Adrenal gland (tissue), 12 donors: Measurements from ENCODE around the gene LAMTOR5. TPM values are rescaled to one million over a fixed set of nuclear protein-coding genes. Genes with fewer than 3 reads are reported as not detected.
A peak's percentile ranks its signal among the peaks of the same experiment; 100 is the strongest.
"Not testable (repeated sequence)": the region's sequence is repeated elsewhere in the genome, so short reads cannot be mapped to it uniquely, and the experiment has no call there.

ENCODE experiments used
- DNase-seq, 7 donors: peaks; one replicate each; pipeline ENCODE4 v3.0.0-alpha.2; 2019 to 2020
- H3K27ac ChIP-seq, 5 donors: fragments of 200-600 bp; sonication (generic) in 4 of 5; 1 replicate in 3 of 5; 2 replicates in 2 of 5; pipeline versions ENCODE4 v1.5.1 to v1.8.0; 2016 to 2020; ENCODE audit warnings: mild to moderate bottlenecking in 1 of 5
- H3K27me3 ChIP-seq: fragments of 200-600 bp; 2 replicates; pipeline ENCODE4 v1.8.0; 2021
- H3K36me3 ChIP-seq, 2 donors: fragments of 200-600 bp; replicated peaks in 1 of 2; 1 replicate in 1 of 2; 2 replicates in 1 of 2; pipeline versions ENCODE4 v1.5.1 to v1.8.0; 2018 to 2022
- H3K4me1 ChIP-seq, 2 donors: fragments of 200-600 bp; replicated peaks in 1 of 2; 1 replicate in 1 of 2; 2 replicates in 1 of 2; pipeline versions ENCODE4 v1.5.1 to v1.8.0; 2018 to 2021
- H3K4me3 ChIP-seq, 4 donors: fragments of 200-600 bp; sonication (generic) in 3 of 4; one replicate each; pipeline ENCODE4 v1.5.1; 2016 to 2018
- H3K9me3 ChIP-seq, 3 donors: fragments of 200-600 bp; sonication (generic) in 1 of 3; replicated peaks in 1 of 3; 1 replicate in 2 of 3; 2 replicates in 1 of 3; pipeline versions ENCODE4 v1.5.1 to v1.8.0; 2016 to 2021
- CTCF ChIP-seq, 6 experiments: fragments of 450-650 bp in 4 of 6; fragments of 200-600 bp in 2 of 6; sonication (generic) in 1 of 6; IDR thresholded peaks; 1 replicate in 5 of 6; 2 replicates in 1 of 6; pipeline versions ENCODE4 v1.5.1 to v1.8.0; 2016 to 2021; ENCODE audit warnings: antibody characterized with exemption in 6 of 6, mild to moderate bottlenecking in 2 of 6, moderate library complexity in 1 of 6
- POLR2A ChIP-seq, 2 donors: fragments of 450-650 bp; IDR thresholded peaks; one replicate each; pipeline ENCODE4 v1.6.1; 2017; ENCODE audit warnings: antibody characterized with exemption in 2 of 2, mild to moderate bottlenecking in 2 of 2, moderate library complexity in 1 of 2
- WGBS, 4 donors: extraction: QIAGEN DNeasy Blood & Tissue Kit in 2 of 4; methylation state at CpG; one replicate each; pipeline versions ENCODE4 v1.1.5 to v1.1.7; 2013 to 2017; 5-methylcytosine and 5-hydroxymethylcytosine counted together
- intact Hi-C, 2 donors: fragments of 100-400 bp; cut with DNase I; formaldehyde crosslinking; loops; one replicate each; pipeline versions ENCODE4 v1.14.1 to v1.15.0; 2022 to 2023
- polyA plus RNA-seq, 3 donors: library from polyadenylated mRNA; stranded (reverse); fragments of 200-250 nt in 2 of 3; fragments of 350-450 nt in 1 of 3; fragmentation: Illumina TruSeq in 1 of 3; extraction: RNeasy Lipid Tissue Mini Kit (QIAGEN cat#74804) in 1 of 3; gene quantifications; one replicate each; pipeline ENCODE4 v1.2.3, GENCODE V29; 2013 to 2014
- total RNA-seq, 9 donors: library from RNA; depleted of rRNA in 4 of 9; stranded (reverse); fragments of >200 nt in 4 of 9; fragments of 120-200 nt in 1 of 9; fragmentation: NEBNext Ultra II Directional in 1 of 9; extraction: Animal tissue kit (Norgen Biotek cat#: 25700) in 1 of 9; gene quantifications; one replicate each; pipeline versions ENCODE4 v1.1.0 to v1.2.4, GENCODE V29; 2013 to 2023
- donor health status: healthy with polysubstance abuse.
- donor health status: Bipolar disorder and iron deficiency.
- donor health status: DM: yes; HTN: yes; CAD: no.
- donor health status: DM: no; HTN: no; CAD: no.
- donor health status: DM: no; HTN: no; CAD: no.
- donor health status: DM: yes; HTN: yes; CAD: no.

Gene LAMTOR5
- total and polyA plus RNA-seq, 12 donors: 81.3 to 299 (median 141) TPM

GRCh38 chr1:110408488-110408887 is 994 bp upstream of the LAMTOR5 start:
- Histone ChIP-seq H3K4me3 (peak overlapping the region in 1 of 4 donors; percentile 95), H3K36me3 (peaks cover 0 to 23% of the 10 kb centered on the region in 2 donors), H3K27ac (no peak overlapping the region), H3K9me3 (no peaks in the 10 kb centered on the region), H3K27me3 (no peaks in the 10 kb centered on the region), H3K4me1 (peaks cover 0 to 20% of the 10 kb centered on the region in 2 donors)
- intact Hi-C loops: loop anchor here (10.0 kb wide), 1 partner anchor 64 kb away; no protein-coding TSS in a partner anchor
- no peak for DNase-seq
- TF ChIP-seq CTCF (IDR thresholded peaks at IDR 0.05) (no peak), POLR2A (IDR thresholded peaks at IDR 0.05) (no peak)
- WGBS, 4 donors: 87 to 93% (median 89%) methylated on average over 8 of the region's 8 CpGs

DNA sequence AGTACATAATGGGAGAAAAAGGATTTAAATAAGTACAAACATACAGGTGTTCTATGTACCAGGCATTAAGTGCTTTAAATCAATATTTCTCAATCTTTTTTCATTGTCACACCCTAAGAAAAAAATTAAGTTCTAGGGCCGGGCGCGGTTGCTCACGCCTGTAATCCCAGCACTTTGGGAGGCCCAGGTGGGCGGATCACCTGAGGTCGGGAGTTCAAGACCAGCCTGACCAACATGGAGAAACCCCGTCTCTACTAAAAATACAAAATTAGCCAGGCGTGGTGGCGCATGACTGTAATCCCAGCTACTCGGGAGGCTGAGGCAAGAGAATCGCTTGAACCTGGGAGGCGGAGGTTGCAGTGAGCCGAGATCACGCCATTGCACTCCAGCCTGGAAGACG is 1.1 kb downstream of the LAMTOR5 start:
- Histone ChIP-seq H3K4me1 (peaks cover 0 to 20% of the 10 kb centered on the region in 2 donors), H3K27ac (peak overlapping the region in 3 of 5 donors; percentile 87 to 98 (median 95)), H3K36me3 (peaks cover 0 to 44% of the 10 kb centered on the region in 2 donors), H3K4me3 (peak overlapping the region in 2 of 4 donors; percentile 63 to 95)
- 80 to 84% (median 83%) methylated on average over 15 of the region's 15 CpGs for WGBS, 4 donors
- not testable (repeated sequence) for H3K27me3 ChIP-seq, DNase-seq, H3K9me3 ChIP-seq
- intact Hi-C loops: loop anchor here (10.0 kb wide), 1 partner anchor 62 kb away; no protein-coding TSS in a partner anchor

DNA sequence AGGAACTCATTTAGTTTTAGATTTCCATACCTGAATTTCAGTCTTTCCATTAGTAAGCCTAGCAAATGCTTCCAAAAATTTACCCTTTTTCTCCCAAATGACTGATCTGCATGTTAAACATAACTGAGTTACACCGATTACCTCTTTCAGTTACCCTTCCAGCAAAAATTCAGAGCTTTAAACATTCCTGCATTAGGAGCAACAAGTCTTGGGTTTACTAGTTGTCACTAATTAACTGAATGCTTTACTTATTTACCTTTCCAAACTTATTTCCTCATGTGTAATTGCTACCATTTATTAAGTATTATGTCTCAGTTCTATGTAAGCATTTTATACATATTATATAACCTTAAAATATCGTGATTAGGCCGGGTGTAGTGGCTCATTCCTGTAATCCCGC is 3.1 kb downstream of the LAMTOR5 start:
- no peaks in the 10 kb centered on the region for H3K27me3 ChIP-seq
- WGBS, 4 donors: 86 to 95% (median 93%) methylated on average over 4 of the region's 4 CpGs
- no peak overlapping the region for H3K4me3 ChIP-seq
- intact Hi-C loops: loop anchor here (10.0 kb wide), 1 partner anchor 60 kb away; no protein-coding TSS in a partner anchor
- no peak for DNase-seq
- H3K27ac ChIP-seq: no peak overlapping the region
- peaks cover 0 to 20% of the 10 kb centered on the region in 2 donors for H3K4me1 ChIP-seq
- no peaks in the 10 kb centered on the region for H3K9me3 ChIP-seq
- peaks cover 0 to 63% of the 10 kb centered on the region in 2 donors for H3K36me3 ChIP-seq
- no peak for TF ChIP-seq POLR2A (IDR thresholded peaks at IDR 0.05)
- TF ChIP-seq CTCF (IDR thresholded peaks at IDR 0.05): no peak

DNA sequence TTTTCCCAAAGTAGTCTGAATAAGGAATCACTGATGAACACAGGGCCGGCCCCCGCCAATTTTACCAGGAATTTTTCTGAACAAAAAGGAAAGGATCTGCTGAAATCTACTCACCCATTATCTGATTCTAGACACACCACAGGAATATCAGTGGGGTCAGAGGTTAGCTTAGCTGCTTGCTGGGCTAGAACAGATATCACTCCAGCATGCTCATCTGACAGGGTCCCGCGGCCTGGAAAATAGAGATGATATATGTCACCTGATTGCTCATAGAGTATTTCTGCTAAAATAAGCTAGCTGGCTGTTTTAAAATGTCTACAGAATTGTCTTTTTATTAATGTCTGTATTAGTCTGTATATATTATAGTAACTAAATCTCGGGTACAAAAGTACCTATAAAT is 3.7 kb downstream of the LAMTOR5 start:
- H3K4me3 ChIP-seq: no peak overlapping the region
- WGBS, 4 donors: 89 to 97% (median 93%) methylated on average over 5 of the region's 5 CpGs
- no peak for DNase-seq
- intact Hi-C loops: loop anchor here (10.0 kb wide), 1 partner anchor 59 kb away; no protein-coding TSS in a partner anchor
- H3K27me3 ChIP-seq: no peaks in the 10 kb centered on the region
- no peaks in the 10 kb centered on the region for H3K9me3 ChIP-seq
- peaks cover 0 to 64% of the 10 kb centered on the region in 2 donors for H3K36me3 ChIP-seq
- no peak overlapping the region for H3K27ac ChIP-seq
- H3K4me1 ChIP-seq: peaks cover 0 to 20% of the 10 kb centered on the region in 2 donors
- TF ChIP-seq CTCF (IDR thresholded peaks at IDR 0.05) (no peak), POLR2A (IDR thresholded peaks at IDR 0.05) (no peak)

DNA sequence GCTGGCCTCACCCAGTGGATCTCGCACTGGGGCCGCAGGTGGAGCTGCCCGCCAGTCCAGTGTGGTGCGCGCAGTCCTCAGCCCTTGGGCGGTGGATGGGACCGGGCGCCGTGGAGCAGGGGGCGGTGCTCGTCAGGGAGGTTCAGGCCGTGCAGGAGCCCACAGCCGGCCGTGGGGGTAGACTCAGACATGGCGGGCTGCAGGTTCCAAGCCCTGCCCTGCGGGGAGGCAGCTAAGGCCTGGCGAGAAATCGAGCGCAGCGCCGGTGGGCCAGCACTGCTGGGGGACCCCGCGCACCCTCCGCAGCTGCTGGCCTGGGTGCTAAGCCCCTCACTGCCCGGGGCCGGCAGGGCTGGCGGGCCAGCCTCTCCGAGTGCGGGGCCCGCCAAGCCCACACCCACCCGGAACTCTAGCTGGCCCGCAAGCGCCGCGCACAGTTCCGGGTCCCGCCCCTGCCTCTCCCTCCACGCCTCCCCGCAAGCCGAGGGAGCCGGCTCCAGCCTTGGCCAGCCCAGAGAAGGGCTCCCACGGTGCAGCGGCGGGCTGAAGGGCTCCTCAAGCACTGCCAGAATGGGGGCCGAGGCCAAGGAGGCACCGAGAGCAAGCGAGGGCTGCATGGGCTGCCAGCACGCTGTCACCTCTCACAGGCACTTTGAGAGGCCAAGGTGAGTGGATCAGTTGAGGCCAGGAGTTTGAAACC is 11.1 kb downstream of the LAMTOR5 start:
- H3K36me3 ChIP-seq: peaks cover 0 to 28% of the 10 kb centered on the region in 2 donors
- H3K27ac ChIP-seq, H3K4me1 ChIP-seq, H3K4me3 ChIP-seq, DNase-seq, H3K27me3 ChIP-seq, intact Hi-C loops, H3K9me3 ChIP-seq: not testable (repeated sequence)
- whole genome bisulfite sequencing, 4 donors: 94 to 98% (median 97%) methylated on average over 18 to 48 of the region's 48 CpGs
